ENCODE measurements around the gene PRPSAP1.
"Not testable (repeated sequence)": the region's sequence is repeated elsewhere in the genome, so short reads cannot be mapped to it uniquely, and the experiment has no call there.

The PRPSAP1 gene

GRCh38 chr17:76276461-76277299, 77.0 kb downstream of the PRPSAP1 start:
- DNase-seq: no peak

DNA sequence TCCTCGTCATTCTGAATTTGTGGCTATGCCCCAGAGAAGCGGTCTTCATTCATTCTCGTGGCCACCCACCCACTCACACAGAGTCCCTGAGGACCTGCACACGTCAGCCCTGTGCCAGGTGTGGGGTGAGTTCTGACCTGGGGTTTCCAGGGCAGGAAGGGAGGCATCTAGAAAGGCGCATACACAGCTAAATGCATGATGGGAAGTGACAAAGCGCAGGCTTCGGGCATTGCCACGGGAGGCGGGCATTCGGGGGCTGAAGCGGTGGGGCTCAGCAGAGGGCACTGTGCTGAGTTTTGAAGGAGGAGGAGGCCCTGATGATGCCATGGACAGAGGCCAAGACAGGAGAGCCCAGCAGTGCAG, 77.7 kb downstream of the PRPSAP1 start:
- no peak for DNase-seq

DNA sequence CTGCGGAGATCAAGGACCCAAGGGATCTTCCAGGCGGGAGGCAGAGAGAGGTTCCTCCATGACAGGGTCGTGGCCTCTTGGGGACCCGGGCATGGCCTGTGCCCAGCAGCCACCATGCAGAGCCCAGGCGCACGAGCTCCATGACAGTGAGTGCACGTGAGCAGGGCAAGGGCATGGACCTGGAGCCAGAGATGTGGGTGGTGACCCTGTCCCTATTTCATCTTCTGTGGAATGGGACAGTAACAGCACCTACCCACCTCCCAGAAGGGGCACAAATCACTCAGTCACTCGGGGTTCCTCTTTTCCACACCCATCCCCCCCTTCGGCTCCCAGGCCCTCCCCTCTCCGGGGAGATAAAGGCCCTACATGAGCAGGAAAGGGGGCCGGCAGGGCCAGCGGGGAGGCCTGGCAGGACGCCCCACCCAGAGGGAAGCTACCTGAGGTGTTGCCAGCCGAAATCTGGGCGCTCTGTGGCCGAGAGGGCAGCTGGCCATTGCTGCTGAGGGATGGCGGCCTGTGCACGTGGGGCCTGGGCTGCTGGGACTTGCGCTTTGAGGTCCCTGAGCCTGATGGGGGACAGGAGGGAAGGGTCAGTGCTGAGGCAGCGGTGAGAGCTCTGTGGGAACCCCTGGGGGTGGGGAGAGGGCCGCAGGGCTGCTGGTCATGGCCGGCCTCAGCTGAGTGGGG, 78.2 kb downstream of the PRPSAP1 start:
- DNase-seq: no peak

DNA sequence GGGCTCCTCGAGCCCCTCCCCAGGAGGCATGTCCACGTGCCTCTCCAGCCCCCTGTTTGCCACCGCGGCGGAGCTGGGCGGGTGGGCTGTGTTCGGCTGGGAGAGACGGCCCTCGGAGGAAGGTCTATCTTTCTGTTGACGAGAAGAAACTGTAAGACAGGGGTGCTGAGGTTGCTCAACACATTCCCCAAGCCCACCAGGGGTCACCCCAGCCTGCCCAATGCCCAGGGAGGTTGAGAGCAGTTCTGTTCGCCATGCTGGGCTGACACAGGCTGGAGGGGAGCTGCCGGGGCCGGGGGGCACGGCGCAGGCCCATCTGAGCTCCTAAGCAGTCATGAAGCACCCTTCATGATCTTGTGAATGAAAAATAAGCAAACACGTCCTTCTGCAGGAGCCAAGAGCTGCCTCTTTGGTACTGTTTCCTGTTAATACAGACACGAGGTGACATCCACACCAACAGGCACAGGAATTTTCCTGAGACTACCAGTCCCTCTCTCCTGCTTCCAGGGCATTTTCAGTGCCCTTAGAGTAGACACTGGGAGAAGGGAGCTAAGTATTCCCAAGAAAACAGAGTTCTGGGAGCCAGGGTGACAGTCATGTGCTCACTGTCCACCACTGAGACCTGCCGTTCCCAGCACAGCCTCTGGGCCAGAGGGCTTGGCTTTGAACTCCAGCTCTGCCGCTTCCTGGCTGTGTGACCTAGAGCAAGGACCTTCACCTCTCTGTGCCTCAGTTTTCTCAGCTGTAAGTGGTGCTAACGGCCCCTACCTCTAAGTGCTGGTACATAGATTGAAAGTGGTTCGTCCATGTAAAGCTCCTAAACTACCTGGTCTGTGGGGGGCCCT, 79.4 kb downstream of the PRPSAP1 start:
- DNase-seq: no peak

DNA sequence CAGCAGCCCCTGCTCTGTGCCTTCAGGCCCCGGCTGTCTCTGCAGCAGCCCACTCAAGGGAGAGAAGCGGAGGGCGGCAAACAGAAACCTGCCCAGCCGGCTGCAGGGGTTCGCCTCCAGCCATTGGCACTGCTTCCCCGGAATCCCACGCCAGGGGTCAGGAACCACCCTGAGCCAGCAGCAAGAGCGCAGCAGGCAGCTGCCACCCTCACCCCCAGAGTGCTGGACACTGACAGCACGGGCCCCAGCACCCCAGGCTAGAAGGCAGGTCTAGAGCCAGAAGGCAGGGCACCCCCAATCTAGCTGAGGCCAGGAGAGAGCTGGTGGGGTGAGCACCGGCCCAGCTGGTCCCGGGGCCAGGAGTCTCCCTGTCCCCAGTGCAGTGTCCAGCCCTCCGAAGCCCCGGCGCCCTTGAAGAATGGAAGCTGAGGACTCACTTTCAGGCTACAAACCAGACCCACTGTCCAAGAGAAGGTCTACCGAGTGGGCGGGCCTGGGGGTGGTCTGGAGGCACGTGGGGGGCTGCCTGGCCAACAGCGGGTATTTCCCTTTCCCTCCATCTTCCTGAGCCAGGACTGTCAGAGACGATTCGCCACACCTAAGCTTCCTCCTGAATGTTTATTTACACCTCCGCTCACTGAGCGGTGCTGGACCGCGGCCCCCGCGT, 80.1 kb downstream of the PRPSAP1 start:
- DNase-seq: no peak

GRCh38 chr17:76272541-76273444, 80.9 kb downstream of the PRPSAP1 start:
- DNase-seq: peak in 1 of 2 experiments; percentile 17

- no peak for DNase-seq
Observed at GRCh38 chr17:76271669-76272540, 81.8 kb downstream of the PRPSAP1 start.

- no peak for DNase-seq
Observed at GRCh38 chr17:76270770-76271668, 82.7 kb downstream of the PRPSAP1 start.

GRCh38 chr17:76270127-76270592, 83.6 kb downstream of the PRPSAP1 start:
- no peak for DNase-seq

- peak; percentile 14 to 27 for DNase-seq
Observed at GRCh38 chr17:76268991-76269981, 84.4 kb downstream of the PRPSAP1 start.

DNA sequence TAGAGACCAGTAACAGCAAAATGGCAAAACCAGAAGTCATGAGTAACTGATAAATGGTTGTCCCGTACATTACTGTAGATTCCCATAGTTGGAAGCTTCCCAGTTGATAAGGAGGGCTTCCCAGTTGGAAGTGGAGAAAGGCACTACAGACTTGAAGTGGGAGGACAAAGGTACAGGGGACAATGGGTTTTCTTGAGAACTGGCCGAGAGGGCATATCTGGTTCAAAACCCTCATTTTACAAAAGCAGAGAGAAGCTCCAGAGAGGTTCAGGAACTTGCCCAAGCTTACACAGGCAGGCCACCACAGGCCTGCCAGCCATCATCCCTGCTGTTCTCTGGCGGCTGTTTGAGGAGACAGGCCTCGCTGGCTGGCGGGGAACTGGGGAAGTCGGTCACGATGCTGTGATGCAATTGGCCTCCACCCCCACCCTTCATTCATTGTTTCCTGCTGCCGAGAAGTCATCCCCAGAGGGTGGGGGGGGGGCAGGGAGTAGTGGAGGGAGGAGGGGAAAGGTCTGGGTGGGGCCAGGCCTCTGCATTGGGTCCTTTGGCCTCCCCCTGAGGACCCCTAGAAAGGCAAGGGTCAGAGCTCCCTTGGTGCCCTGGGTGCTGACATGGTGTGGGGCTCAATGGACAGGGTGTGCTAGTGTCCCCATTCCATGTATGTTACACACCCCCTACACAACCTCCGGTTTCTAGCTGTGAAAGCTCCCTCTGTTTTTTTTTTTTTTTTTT, 85.5 kb downstream of the PRPSAP1 start:
- peak; percentile 94 to 96 for DNase-seq

DNA sequence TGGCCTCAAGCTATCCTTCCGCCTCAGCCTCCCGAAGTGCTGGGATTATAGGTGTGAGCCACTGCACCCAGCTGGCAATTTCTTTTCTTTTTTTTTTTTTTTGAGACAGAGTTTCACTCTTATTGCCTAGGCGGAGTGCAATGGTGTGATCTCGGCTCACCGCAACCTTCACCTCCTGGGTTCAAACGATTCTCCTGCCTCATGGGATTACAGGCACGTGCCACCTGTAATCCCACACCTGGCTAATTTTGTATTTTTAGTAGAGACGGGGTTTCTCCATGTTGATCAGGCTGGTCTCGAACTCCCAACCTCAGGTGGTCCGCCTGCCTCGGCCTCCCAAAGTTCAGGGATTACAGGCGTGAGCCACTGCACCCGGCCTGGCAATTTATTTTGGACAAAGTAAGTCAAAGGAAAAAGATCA, 86.1 kb downstream of the PRPSAP1 start:
- DNase-seq: not testable (repeated sequence)

- DNase-seq: no peak
Observed at GRCh38 chr17:76267051-76267576, 86.6 kb downstream of the PRPSAP1 start.

DNA sequence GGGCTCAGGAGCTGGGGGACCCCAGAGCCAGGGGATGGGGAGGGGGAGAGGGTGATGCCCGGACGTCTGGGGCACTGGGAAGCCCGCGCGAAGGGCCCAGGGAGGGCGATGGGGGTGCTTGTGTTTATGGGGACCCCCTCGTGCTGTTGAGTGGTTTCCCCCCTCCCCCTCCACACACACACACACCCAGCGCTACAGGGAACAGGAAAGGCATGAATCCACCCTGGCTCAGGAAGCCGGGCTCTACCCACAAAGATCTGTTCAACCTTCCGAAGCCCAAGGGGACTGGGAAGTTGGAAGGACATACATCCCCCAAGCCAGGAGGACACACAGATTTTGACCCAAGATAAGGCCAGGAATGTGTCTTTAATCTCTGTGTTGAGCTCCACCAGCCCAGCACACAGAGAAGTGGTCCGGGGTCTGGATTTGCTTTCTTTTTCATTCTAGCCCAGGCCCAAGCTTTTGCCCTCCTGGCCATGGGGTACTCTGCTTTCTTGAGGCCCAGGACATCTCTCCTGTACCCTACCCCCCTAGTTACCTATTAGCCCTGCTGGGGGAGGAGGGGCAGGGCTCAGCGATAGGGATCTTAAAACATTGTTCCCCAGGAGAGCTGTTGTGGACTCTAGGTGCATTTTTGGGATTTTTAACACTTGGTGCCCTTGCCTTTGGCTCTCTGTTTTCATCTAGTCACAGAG, 87.3 kb downstream of the PRPSAP1 start:
- peak; percentile 31 to 72 for DNase-seq

DNA sequence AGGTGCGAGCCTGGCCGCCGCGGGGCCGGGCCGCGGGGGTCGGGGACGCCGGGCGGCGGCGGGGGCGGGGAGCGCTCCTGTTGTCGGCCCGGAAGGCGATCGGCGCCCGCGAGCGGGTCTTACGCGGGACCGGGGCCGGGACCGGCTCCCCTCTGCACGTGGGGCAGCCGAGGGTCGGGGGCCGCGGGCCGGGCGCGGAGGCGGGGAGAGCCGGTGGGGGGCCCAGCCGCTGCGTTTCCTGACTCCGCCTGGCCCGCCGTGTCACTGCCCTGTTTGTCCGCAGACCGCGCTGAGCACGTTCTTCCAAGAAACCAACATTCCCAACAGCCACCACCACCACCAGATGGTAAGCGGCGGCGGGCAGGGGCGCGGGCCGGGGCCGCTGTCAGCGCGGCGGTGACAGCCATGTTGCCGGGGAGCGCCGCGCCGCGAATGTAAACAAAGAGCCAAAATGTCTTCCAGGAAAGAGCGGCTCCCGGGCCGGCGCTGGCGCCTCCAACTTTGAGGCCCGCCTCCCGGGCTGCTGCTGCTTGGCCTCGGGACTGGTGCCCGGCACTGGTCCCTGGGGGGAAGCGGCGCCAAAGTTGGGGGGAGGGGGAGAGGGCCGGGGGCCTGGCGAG, 88.0 kb downstream of the PRPSAP1 start:
- DNase-seq: peak; percentile 42 to 55
